A673 (cell line): ENCODE measurements around the gene CYP4Z1. TPM values are rescaled to one million over a fixed set of nuclear protein-coding genes. Genes with fewer than 3 reads are reported as not detected.
"Not testable (repeated sequence)": the region's sequence is repeated elsewhere in the genome, so short reads cannot be mapped to it uniquely, and the experiment has no call there.

ENCODE experiments used
- BruUV-seq: library from RNA; stranded (reverse); fragments of 400-500 nt; replicated peaks from 2 replicates; lab custom pipeline; 2021; lab: Mats Ljungman, UMichigan
- CTCF ChIA-PET: fragments of 300-600 bp; sonication (Branson Sonifier 250); formaldehyde crosslinking; loops from one replicate; lab custom pipeline; 2022; ENCODE audit warnings: antibody characterized with exemption; lab: Charles Lee
- POLR2A ChIA-PET: fragments of 300-600 bp; sonication (Branson Sonifier 250); formaldehyde crosslinking; loops from one replicate; lab custom pipeline; 2022; ENCODE audit warnings: antibody characterized with exemption; ENCODE audit not compliant: low non-redundant PET; lab: Charles Lee
- DNase-seq: peaks from one replicate; pipeline ENCODE4 v3.0.0-alpha.2; 2015; ENCODE audit warnings: low spot score
- H3K27ac ChIP-seq: fragments of 200-600 bp; sonication (generic); 2 replicates; pipeline ENCODE4 v1.5.1; 2016; ENCODE audit warnings: mixed run types, low read depth, mild to moderate bottlenecking, mixed read lengths, antibody characterized with exemption, low read length; ENCODE audit not compliant: poor library complexity, severe bottlenecking
- H3K27me3 ChIP-seq: fragments of 200-600 bp; sonication (generic); replicated peaks from 2 replicates; pipeline ENCODE4 v1.6.1; 2017; ENCODE audit warnings: mixed run types, low read depth, mild to moderate bottlenecking, mixed read lengths, antibody characterized with exemption, low read length; ENCODE audit not compliant: insufficient read depth, poor library complexity
- H3K36me3 ChIP-seq: fragments of 200-600 bp; sonication (generic); 2 replicates; pipeline ENCODE4 v1.6.1; 2016; ENCODE audit warnings: mixed run types, mild to moderate bottlenecking, mixed read lengths, antibody characterized with exemption, low read length; ENCODE audit not compliant: insufficient read depth, poor library complexity, severe bottlenecking
- H3K4me1 ChIP-seq: fragments of 200-600 bp; sonication (generic); 2 replicates; pipeline ENCODE4 v1.6.1; 2017; ENCODE audit warnings: mixed run types, mild to moderate bottlenecking, mixed read lengths, antibody characterized with exemption, low read length; ENCODE audit not compliant: insufficient read depth, poor library complexity, severe bottlenecking
- H3K4me3 ChIP-seq: fragments of 200-600 bp; sonication (generic); 2 replicates; pipeline ENCODE4 v1.5.1; 2016; ENCODE audit warnings: low read depth, mixed run types, mild to moderate bottlenecking, mixed read lengths, low read length; ENCODE audit not compliant: poor library complexity, severe bottlenecking
- H3K9me3 ChIP-seq: fragments of 200-600 bp; sonication (generic); 2 replicates; pipeline ENCODE4 v1.6.1; 2016; ENCODE audit warnings: mixed run types, low read depth, mild to moderate bottlenecking, mixed read lengths, antibody characterized with exemption, low read length; ENCODE audit not compliant: poor library complexity, severe bottlenecking
- CTCF ChIP-seq: fragments of 300-800, 200-600 bp; sonication (generic); conservative IDR thresholded peaks from 2 replicates; pipeline ENCODE4 v1.5.1; 2017; ENCODE audit warnings: low read depth, mild to moderate bottlenecking, antibody characterized with exemption, low read length, moderate library complexity, mixed read lengths
- EZH2 ChIP-seq: fragments of 200-600 bp; sonication (generic); IDR thresholded peaks from 2 replicates; pipeline ENCODE4 v1.6.1; 2017; ENCODE audit warnings: borderline replicate concordance, low read depth, mild to moderate bottlenecking, mixed read lengths, antibody characterized with exemption, low read length; ENCODE audit not compliant: poor library complexity, severe bottlenecking
- intact Hi-C: fragments of 100-400 bp; cut with micrococcal nuclease; formaldehyde crosslinking; loops from one replicate; pipeline ENCODE4 v1.10.0; 2022; ENCODE audit not compliant: unreplicated experiment
- total RNA-seq: library from RNA; stranded (reverse); gene quantifications from 2 replicates; pipeline ENCODE4 v1.2.3, GENCODE V29; 2021

The CYP4Z1 gene
- total RNA-seq, 1 experiment from 2014 or later, result not detected

GRCh38 chr1:47128221-47128620 is 61.2 kb downstream of the CYP4Z1 start:
- H3K27ac ChIP-seq, result no peak overlapping the region
- POLR2A ChIA-PET, result no interaction called here
- CTCF ChIA-PET, result no interaction called here

GRCh38 chr1:47128854-47129253 is 61.8 kb downstream of the CYP4Z1 start:
- H3K4me1 ChIP-seq, H3K27ac ChIP-seq, intact Hi-C loops, H3K4me3 ChIP-seq, POLR2A ChIA-PET, H3K9me3 ChIP-seq, H3K36me3 ChIP-seq, DNase-seq, BruUV-seq, CTCF ChIA-PET: not testable (repeated sequence)
- peaks cover 19% of the 10 kb centered on the region for H3K27me3 ChIP-seq

More at GRCh38 chr1:47128221-47128620, 61.2 kb downstream of the CYP4Z1 start:
- intact Hi-C loops, result no loop called here
- H3K27me3 ChIP-seq, result peaks cover 19% of the 10 kb centered on the region
- H3K4me1 ChIP-seq, result no peaks in the 10 kb centered on the region
- no peaks in the 10 kb centered on the region for H3K36me3 ChIP-seq
- no peaks in the 10 kb centered on the region for H3K9me3 ChIP-seq
- no peak overlapping the region for H3K4me3 ChIP-seq
- no peak for TF ChIP-seq CTCF
- TF ChIP-seq EZH2, result no peak
- no peak for DNase-seq
- BruUV-seq, result no TSS peak

GRCh38 chr1:47129489-47130230 is 62.6 kb downstream of the CYP4Z1 start:
- DNase-seq, H3K36me3 ChIP-seq, H3K9me3 ChIP-seq, H3K4me1 ChIP-seq, H3K4me3 ChIP-seq, BruUV-seq, CTCF ChIA-PET, POLR2A ChIA-PET, intact Hi-C loops, H3K27ac ChIP-seq: not testable (repeated sequence)
- peaks cover 19% of the 10 kb centered on the region for H3K27me3 ChIP-seq

GRCh38 chr1:47132665-47133064 is 65.6 kb downstream of the CYP4Z1 start:
- BruUV-seq, CTCF ChIA-PET, intact Hi-C loops: not testable (repeated sequence)

More at GRCh38 chr1:47132665-47133064, 65.6 kb downstream of the CYP4Z1 start:
- H3K4me3 ChIP-seq, H3K4me1 ChIP-seq, H3K9me3 ChIP-seq, DNase-seq, POLR2A ChIA-PET, H3K27ac ChIP-seq, H3K36me3 ChIP-seq: not testable (repeated sequence)
- peaks cover 24% of the 10 kb centered on the region for H3K27me3 ChIP-seq
